Activated CD4-positive, alpha-beta T cell treated with anti-CD3 and anti-CD28 coated beads for 36 hours (primary cell): ENCODE data around the gene HELQ. TPM values are rescaled to one million over a fixed set of nuclear protein-coding genes. Genes with fewer than 3 reads are reported as not detected.

Experiments used
- ATAC-seq: fragments of 200-7000 bp; cut with Tn5 transposase; one replicate; pipeline ENCODE4 v1.10.0; 2021; ENCODE audit warnings: mild to moderate bottlenecking, moderate library complexity
- CTCF ChIA-PET: fragments of 350-600 bp; sonication (Branson Sonifier 250); formaldehyde crosslinking; loops from one replicate; lab custom pipeline; 2021; ENCODE audit warnings: antibody characterized with exemption; lab: Charles Lee
- POLR2A ChIA-PET: fragments of 350-600 bp; sonication (Branson Sonifier 250); formaldehyde crosslinking; loops from one replicate; lab custom pipeline; 2021; ENCODE audit warnings: antibody characterized with exemption, inconsistent platforms; lab: Charles Lee
- DNase-seq: peaks from one replicate; pipeline ENCODE4 v3.0.0-alpha.2; 2020
- H3K27ac Mint-ChIP-seq: one replicate; pipeline ENCODE4 v1.8.0; 2021; ENCODE audit warnings: mixed read lengths
- H3K27me3 Mint-ChIP-seq: one replicate; pipeline ENCODE4 v1.8.0; 2021; ENCODE audit warnings: mixed read lengths
- H3K36me3 Mint-ChIP-seq: one replicate; pipeline ENCODE4 v1.8.0; 2021; ENCODE audit warnings: low read depth, mixed read lengths
- H3K4me1 Mint-ChIP-seq: one replicate; pipeline ENCODE4 v1.8.0; 2021; ENCODE audit warnings: mixed read lengths
- H3K4me3 Mint-ChIP-seq: one replicate; pipeline ENCODE4 v1.8.0; 2021; ENCODE audit warnings: mild to moderate bottlenecking, moderate library complexity, mixed read lengths
- H3K9me3 Mint-ChIP-seq: one replicate; pipeline ENCODE4 v1.8.0; 2021; ENCODE audit warnings: low read depth, mixed read lengths
- intact Hi-C, 2 experiments: fragments of 100-400 bp; cut with DNase I in 1 of 2; cut with micrococcal nuclease in 1 of 2; formaldehyde crosslinking; loops; one replicate each; pipeline versions ENCODE4 v1.14.2 to v1.15.1; 2022 to 2024; cut with DNase I, micrococcal nuclease
- total RNA-seq, 2 experiments: library from RNA; stranded (reverse); gene quantifications; one replicate each; pipeline ENCODE4 v1.2.3, GENCODE V29; 2021

HELQ gene
- total RNA-seq, 2 experiments from 2014 or later = 9.3 to 10.1 TPM

GRCh38 chr4:83390944-83391343, 64.7 kb downstream of the HELQ start:
- CTCF ChIA-PET = interaction anchor here (1.6 kb wide), 1 partner anchor 18 kb away, joined by 4 read pairs; no protein-coding TSS in a partner anchor
- H3K36me3 Mint-ChIP-seq = no peaks in the 10 kb centered on the region
- peaks cover 6% of the 10 kb centered on the region for H3K4me1 Mint-ChIP-seq
- POLR2A ChIA-PET = no interaction called here
- no peaks in the 10 kb centered on the region for H3K27me3 Mint-ChIP-seq
- no peak for DNase-seq
- H3K27ac Mint-ChIP-seq = no peak overlapping the region
- H3K9me3 Mint-ChIP-seq = no peaks in the 10 kb centered on the region
- intact Hi-C loops = no loop called here
- no peak for ATAC-seq
- H3K4me3 Mint-ChIP-seq = no peak overlapping the region

GRCh38 chr4:83389756-83390505, 65.7 kb downstream of the HELQ start:
- no peak overlapping the region for H3K27ac Mint-ChIP-seq
- peaks cover 6% of the 10 kb centered on the region for H3K4me1 Mint-ChIP-seq
- no peaks in the 10 kb centered on the region for H3K9me3 Mint-ChIP-seq
- no peak for DNase-seq
- intact Hi-C loops = loop anchor here in 1 of 2 experiments (5.0 kb wide), 1 partner anchor 108 kb away; the partner anchor contains the start of gene COQ2
- no peaks in the 10 kb centered on the region for H3K36me3 Mint-ChIP-seq
- POLR2A ChIA-PET = no interaction called here
- H3K27me3 Mint-ChIP-seq = no peaks in the 10 kb centered on the region
- ATAC-seq = no peak
- CTCF ChIA-PET = interaction anchor here (0.7 to 1.6 kb wide), 4 partner anchors 10 to 110 kb away, joined by 3 to 4 read pairs (median 3); partner anchors contain the start of gene COQ2
- no peak overlapping the region for H3K4me3 Mint-ChIP-seq

GRCh38 chr4:83389037-83389720, 66.4 kb downstream of the HELQ start:
- intact Hi-C loops = loop anchor here in 1 of 2 experiments (5.0 kb wide), 1 partner anchor 107 kb away; the partner anchor contains the start of gene COQ2
- Mint-ChIP-seq H3K9me3 (no peaks in the 10 kb centered on the region), H3K4me1 (peaks cover 6% of the 10 kb centered on the region), H3K27me3 (no peaks in the 10 kb centered on the region), H3K27ac (no peak overlapping the region), H3K36me3 (no peaks in the 10 kb centered on the region), H3K4me3 (no peak overlapping the region)
- CTCF ChIA-PET = interaction anchor here (0.7 to 1.7 kb wide), 8 partner anchors 8 to 109 kb away, joined by 3 to 8 read pairs (median 3); partner anchors contain the start of gene COQ2
- ATAC-seq = no peak
- no peak for DNase-seq
- POLR2A ChIA-PET = no interaction called here

GRCh38 chr4:83388313-83388676, 67.3 kb downstream of the HELQ start:
- DNase-seq = peak; percentile 38
- Mint-ChIP-seq H3K9me3 (no peaks in the 10 kb centered on the region), H3K4me1 (peaks cover 6% of the 10 kb centered on the region), H3K27me3 (no peaks in the 10 kb centered on the region), H3K27ac (peak overlapping the region; percentile 11), H3K36me3 (no peaks in the 10 kb centered on the region), H3K4me3 (no peak overlapping the region)
- peak; percentile 64 for ATAC-seq
- POLR2A ChIA-PET = interaction anchor here (0.7 kb wide), 1 partner anchor 178 kb away, joined by 3 read pairs; no protein-coding TSS in a partner anchor
- intact Hi-C loops = loop anchor here (1.0 to 5.0 kb wide), 2 partner anchors 104 to 106 kb away; partner anchors contain the start of gene COQ2 (in 2 of the 2)
- CTCF ChIA-PET = interaction anchor here (0.5 to 1.7 kb wide), 8 partner anchors 9 to 1918 kb away, joined by 3 to 8 read pairs (median 3); partner anchors contain the start of gene COQ2

- Mint-ChIP-seq H3K4me1 (peaks cover 6% of the 10 kb centered on the region), H3K9me3 (no peaks in the 10 kb centered on the region), H3K27me3 (no peaks in the 10 kb centered on the region), H3K36me3 (no peaks in the 10 kb centered on the region), H3K4me3 (no peak overlapping the region), H3K27ac (peak overlapping the region; percentile 11)
- ChIA-PET POLR2A (no interaction called here), CTCF (interaction anchor here (0.5 to 1.7 kb wide), 8 partner anchors 9 to 1917 kb away, joined by 3 to 8 read pairs (median 3); partner anchors contain the start of gene COQ2)
- no peak for DNase-seq
- no peak for ATAC-seq
- intact Hi-C loops = loop anchor here (1.0 to 5.0 kb wide), 2 partner anchors 103 to 105 kb away; partner anchors contain the start of gene COQ2 (in 2 of the 2)
Observed at GRCh38 chr4:83387476-83388312, 67.9 kb downstream of the HELQ start.

DNA sequence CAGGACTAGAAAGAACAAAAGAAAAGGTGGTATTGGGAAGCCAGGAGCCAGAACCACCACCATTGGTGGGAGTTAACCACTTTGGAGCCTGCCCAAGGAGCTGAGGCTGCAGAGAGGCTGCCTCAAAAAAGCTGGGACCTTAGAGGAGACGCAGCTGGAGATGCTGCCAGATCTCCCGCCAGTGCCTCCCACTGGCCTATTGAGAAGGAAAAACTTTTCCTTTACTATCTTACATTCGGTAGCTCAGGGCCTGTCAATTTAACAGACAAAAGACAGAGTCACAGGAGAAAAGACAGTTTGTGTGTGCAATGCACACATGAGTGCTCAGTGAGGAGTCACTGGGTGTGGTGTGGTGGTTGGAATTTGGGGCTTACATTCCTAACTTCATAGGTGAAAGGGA, 68.6 kb downstream of the HELQ start:
- no peak for DNase-seq
- intact Hi-C loops = loop anchor here in 1 of 2 experiments (5.0 kb wide), 1 partner anchor 105 kb away; the partner anchor contains the start of gene COQ2
- POLR2A ChIA-PET = no interaction called here
- Mint-ChIP-seq H3K4me1 (peaks cover 6% of the 10 kb centered on the region), H3K27me3 (no peaks in the 10 kb centered on the region), H3K27ac (peak overlapping the region; percentile 43), H3K9me3 (no peaks in the 10 kb centered on the region), H3K36me3 (no peaks in the 10 kb centered on the region), H3K4me3 (no peak overlapping the region)
- CTCF ChIA-PET = no interaction called here
- ATAC-seq = no peak

DNA sequence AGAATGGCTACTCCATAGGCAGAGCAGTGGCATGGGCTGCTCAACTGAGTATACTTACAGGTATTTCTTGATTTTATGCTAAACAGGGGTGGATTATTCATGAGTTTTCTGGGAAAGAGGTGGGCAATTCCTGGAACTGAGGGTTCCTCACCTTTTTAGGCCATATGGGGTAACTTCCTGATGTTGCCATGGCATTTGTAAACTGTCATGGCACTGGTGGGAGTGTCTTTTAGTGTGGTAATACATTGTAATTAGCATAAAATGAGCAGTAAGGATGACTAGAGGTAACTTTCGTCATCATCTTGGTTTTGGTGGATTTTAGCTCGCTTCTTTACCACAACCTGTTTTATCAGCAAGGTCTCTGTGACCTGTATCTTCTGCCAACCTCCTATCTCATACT, 72.8 kb downstream of the HELQ start:
- H3K36me3 Mint-ChIP-seq = peaks cover 5% of the 10 kb centered on the region
- H3K9me3 Mint-ChIP-seq = peaks cover 5% of the 10 kb centered on the region
- H3K4me1 Mint-ChIP-seq = no peaks in the 10 kb centered on the region
- intact Hi-C loops = no loop called here
- ChIA-PET POLR2A (no interaction called here), CTCF (interaction anchor here (1.5 kb wide), 1 partner anchor 26 kb away, joined by 3 read pairs; no protein-coding TSS in a partner anchor)
- ATAC-seq (no peak), DNase-seq (peak; percentile 9)
- no peaks in the 10 kb centered on the region for H3K27me3 Mint-ChIP-seq
- no peak overlapping the region for H3K27ac Mint-ChIP-seq
- no peak overlapping the region for H3K4me3 Mint-ChIP-seq

DNA sequence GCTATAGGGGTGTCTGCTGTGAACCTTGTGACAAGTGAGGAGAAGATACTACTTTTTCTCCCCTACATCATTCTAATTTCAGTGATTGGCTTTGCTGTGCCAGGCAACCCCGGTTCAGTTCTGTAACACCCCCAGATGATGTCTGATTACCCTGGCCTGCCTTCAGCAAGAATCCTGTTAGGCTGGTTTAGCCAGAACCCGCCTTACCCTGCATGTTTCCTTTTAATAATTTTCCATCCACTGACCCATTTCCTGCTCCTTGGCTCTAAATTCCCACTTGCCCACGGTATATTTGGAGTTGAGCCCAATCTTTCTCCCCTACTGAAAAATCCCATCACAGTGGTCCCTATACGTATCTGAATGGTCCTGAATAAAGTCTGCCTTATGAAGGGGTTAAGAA, 74.5 kb downstream of the HELQ start:
- ATAC-seq = no peak
- Mint-ChIP-seq H3K27ac (no peak overlapping the region), H3K4me1 (no peaks in the 10 kb centered on the region), H3K27me3 (peaks cover 2% of the 10 kb centered on the region), H3K4me3 (no peak overlapping the region), H3K36me3 (peaks cover 5% of the 10 kb centered on the region), H3K9me3 (peaks cover 14% of the 10 kb centered on the region)
- intact Hi-C loops = no loop called here
- no peak for DNase-seq
- ChIA-PET CTCF (no interaction called here), POLR2A (no interaction called here)

DNA sequence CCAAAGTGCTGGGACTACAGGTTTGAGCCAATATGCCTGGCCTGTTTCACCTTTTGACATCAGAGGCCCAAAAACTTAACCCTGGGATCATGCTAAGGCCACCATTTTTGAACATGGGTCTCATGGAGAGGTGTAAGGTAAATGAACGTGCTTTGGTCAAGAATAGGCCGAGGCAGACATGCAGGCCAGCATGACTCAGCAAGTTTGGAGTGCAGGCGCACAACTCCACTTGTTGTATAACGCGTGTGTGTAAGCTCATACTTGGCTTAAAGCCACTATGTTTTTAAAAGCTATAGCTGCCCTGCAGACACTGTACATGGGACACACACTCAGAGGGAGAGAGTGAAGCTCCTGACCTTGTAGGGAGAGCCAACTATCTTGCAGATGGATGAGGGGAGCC, 77.2 kb downstream of the HELQ start:
- H3K4me1 Mint-ChIP-seq = no peaks in the 10 kb centered on the region
- H3K27me3 Mint-ChIP-seq = peaks cover 4% of the 10 kb centered on the region
- peaks cover 14% of the 10 kb centered on the region for H3K9me3 Mint-ChIP-seq
- ChIA-PET POLR2A (no interaction called here), CTCF (interaction anchor here (1.0 to 1.5 kb wide), 2 partner anchors 10 to 118 kb away, joined by 4 to 8 read pairs; no protein-coding TSS in a partner anchor)
- no peak for ATAC-seq
- no peak overlapping the region for H3K4me3 Mint-ChIP-seq
- no peak overlapping the region for H3K27ac Mint-ChIP-seq
- intact Hi-C loops = no loop called here
- H3K36me3 Mint-ChIP-seq = peaks cover 5% of the 10 kb centered on the region
- DNase-seq = peak; percentile 26

DNA sequence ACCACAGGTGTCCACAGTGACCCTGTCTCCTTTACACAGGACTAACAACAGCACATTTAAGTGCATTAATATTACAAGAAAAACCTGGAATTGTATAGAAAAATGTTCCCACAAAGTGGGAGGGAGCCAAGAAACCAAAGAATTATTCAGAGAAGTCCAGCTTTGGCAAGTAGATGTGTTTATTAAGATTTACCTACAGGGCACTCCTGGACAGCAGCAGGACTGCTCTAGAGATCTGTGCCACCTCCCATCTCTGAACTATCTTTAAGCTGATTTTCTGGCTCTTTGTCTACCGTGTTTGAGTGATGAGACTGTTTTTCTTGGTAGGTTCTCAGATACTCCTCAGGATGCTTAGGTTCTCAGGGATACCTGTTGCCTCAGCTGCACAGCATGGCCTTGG, 82.7 kb downstream of the HELQ start:
- peaks cover 4% of the 10 kb centered on the region for H3K27me3 Mint-ChIP-seq
- no peaks in the 10 kb centered on the region for H3K4me1 Mint-ChIP-seq
- ATAC-seq (no peak), DNase-seq (no peak)
- H3K27ac Mint-ChIP-seq = no peak overlapping the region
- intact Hi-C loops = no loop called here
- H3K4me3 Mint-ChIP-seq = no peak overlapping the region
- no peaks in the 10 kb centered on the region for H3K36me3 Mint-ChIP-seq
- ChIA-PET POLR2A (no interaction called here), CTCF (interaction anchor here (0.6 to 1.1 kb wide), 2 partner anchors 17 to 285 kb away, joined by 3 to 4 read pairs; no protein-coding TSS in a partner anchor)
- peaks cover 9% of the 10 kb centered on the region for H3K9me3 Mint-ChIP-seq
